Measurements from ENCODE around the gene FAM111A. TPM values are rescaled to one million over a fixed set of nuclear protein-coding genes. Genes with fewer than 3 reads are reported as not detected.

The FAM111A gene
- total RNA-seq, 4 donors from 2014 or later, result 32.5 to 73.2 (median 40.1) TPM

- TF ChIP-seq POLR2A (IDR thresholded peaks at IDR 0.05), result no peak
- no peak for TF ChIP-seq CTCF (IDR thresholded peaks at IDR 0.05)
- H3K36me3 ChIP-seq, result peaks cover 3 to 27% of the 10 kb centered on the region in 2 donors
- WGBS, 2 donors, result 87 to 89% methylated on average over 14 of the region's 14 CpGs
- intact Hi-C loops (cut with DNase I), result loop anchor here (5.0 kb wide), 1 partner anchor 88 kb away; no protein-coding TSS in a partner anchor
- H3K4me1 ChIP-seq, result peaks cover 7 to 8% of the 10 kb centered on the region in 2 donors
- H3K27ac ChIP-seq, result no peak overlapping the region
- H3K9me3 ChIP-seq, result no peaks in the 10 kb centered on the region
- H3K4me3 ChIP-seq (replicated peaks in 1 of 3), result no peak overlapping the region
- no peaks in the 10 kb centered on the region for H3K27me3 ChIP-seq
- no peak for DNase-seq
Observed at GRCh38 chr11:59199546-59200422, 57.1 kb downstream of the FAM111A start.

GRCh38 chr11:59200423-59200746 is 57.7 kb downstream of the FAM111A start:
- 59 to 78% methylated on average over 4 of the region's 4 CpGs for WGBS, 2 donors
- no peaks in the 10 kb centered on the region for H3K9me3 ChIP-seq
- intact Hi-C loops (cut with DNase I), result no loop called here
- H3K27me3 ChIP-seq, result no peaks in the 10 kb centered on the region
- no peak for TF ChIP-seq CTCF (IDR thresholded peaks at IDR 0.05)
- TF ChIP-seq POLR2A (IDR thresholded peaks at IDR 0.05), result no peak
- peaks cover 8 to 32% of the 10 kb centered on the region in 2 donors for H3K36me3 ChIP-seq
- no peak overlapping the region for H3K4me3 ChIP-seq (replicated peaks in 1 of 3)
- H3K27ac ChIP-seq, result no peak overlapping the region
- DNase-seq, result no peak
- peaks cover 7 to 8% of the 10 kb centered on the region in 2 donors for H3K4me1 ChIP-seq

- 96 to 100% methylated on average over 3 of the region's 3 CpGs for WGBS, 2 donors
Observed at GRCh38 chr11:59201353-59201752, 58.7 kb downstream of the FAM111A start.

More at GRCh38 chr11:59201353-59201752, 58.7 kb downstream of the FAM111A start:
- TF ChIP-seq CTCF (IDR thresholded peaks at IDR 0.05) (peak in 1 of 6 experiments; percentile 6), POLR2A (IDR thresholded peaks at IDR 0.05) (no peak)
- H3K4me1 ChIP-seq, result peaks cover 7 to 8% of the 10 kb centered on the region in 2 donors
- no peaks in the 10 kb centered on the region for H3K27me3 ChIP-seq
- intact Hi-C loops (cut with DNase I), result no loop called here
- no peak overlapping the region for H3K4me3 ChIP-seq (replicated peaks in 1 of 3)
- no peak for DNase-seq
- H3K9me3 ChIP-seq, result no peaks in the 10 kb centered on the region
- no peak overlapping the region for H3K27ac ChIP-seq
- H3K36me3 ChIP-seq, result peaks cover 11 to 25% of the 10 kb centered on the region in 2 donors

Other genes starting within 250 kb of the FAM111A start
- not detected for gene GLYATL1, start 203.4 kb upstream of the FAM111A start, total RNA-seq
- not detected for gene GLYATL1B, start 56.5 kb upstream of the FAM111A start, total RNA-seq
- under 1 TPM in 2 of 4 donors, not detected in 2; 0.22 to 0.67 TPM for gene FAM111B, start 35.6 kb upstream of the FAM111A start, total RNA-seq
- gene DTX4, start 29.3 kb downstream of the FAM111A start, total RNA-seq, result 10 to 100 TPM in 3 of 4 donors, 1 to 10 TPM in 1; 9.6 to 29.3 (median 17.5) TPM
- gene MPEG1, start 70.1 kb downstream of the FAM111A start, total RNA-seq, result 10 to 100 TPM in 3 of 4 donors, 1 to 10 TPM in 1; 5.8 to 16.3 (median 11.5) TPM
- gene OR5AN1, start 216.0 kb downstream of the FAM111A start, total RNA-seq, result not detected